ENCODE measurements around the gene OR2W3.

Gene OR2W3

GRCh38 chr1:247895163-247895637, at the start of gene OR2W3:
Gene OR2W3, plus strand, starts transcription at chr1:247895587. Its CDS starts 0 bp downstream, at chr1:247895587.
- DNase-seq (ENCODE audit: low read depth) = no peak

- no peak for DNase-seq (ENCODE audit: low read depth)
Observed at GRCh38 chr1:247845693-247846017, 49.7 kb upstream of the OR2W3 start.

- no peak for DNase-seq (ENCODE audit: low read depth)
Observed at GRCh38 chr1:247848346-247848745, 47.0 kb upstream of the OR2W3 start.

GRCh38 chr1:247849616-247850015, 45.8 kb upstream of the OR2W3 start:
- no peak for DNase-seq (ENCODE audit: low read depth)

GRCh38 chr1:247854899-247855545, 40.4 kb upstream of the OR2W3 start:
- no peak for DNase-seq (ENCODE audit: low read depth)

- DNase-seq (ENCODE audit: low read depth) = no peak
Observed at GRCh38 chr1:247855911-247856310, 39.5 kb upstream of the OR2W3 start.

GRCh38 chr1:247857069-247857984, 38.1 kb upstream of the OR2W3 start, which contains the start of gene TRIM58:
Gene TRIM58, plus strand, starts transcription at chr1:247857187. Its CDS starts 60 bp downstream, at chr1:247857247.
- DNase-seq (ENCODE audit: low read depth) = no peak

GRCh38 chr1:247857985-247858619, 37.3 kb upstream of the OR2W3 start:
- DNase-seq (ENCODE audit: low read depth) = no peak

- no peak for DNase-seq (ENCODE audit: low read depth)
Observed at GRCh38 chr1:247862756-247863155, 32.6 kb upstream of the OR2W3 start.

- DNase-seq (ENCODE audit: low read depth) = no peak
Observed at GRCh38 chr1:247864644-247865043, 30.7 kb upstream of the OR2W3 start.

GRCh38 chr1:247865416-247865815, 30.0 kb upstream of the OR2W3 start:
- DNase-seq (ENCODE audit: low read depth) = no peak

- DNase-seq (ENCODE audit: low read depth) = no peak
Observed at GRCh38 chr1:247883346-247883745, 12.0 kb upstream of the OR2W3 start.

GRCh38 chr1:247884797-247885413, 10.5 kb upstream of the OR2W3 start:
- DNase-seq (ENCODE audit: low read depth) = no peak

- no peak for DNase-seq (ENCODE audit: low read depth)
Observed at GRCh38 chr1:247895976-247896375, 589 bp downstream of the OR2W3 start.

GRCh38 chr1:247904122-247904521, 8.7 kb downstream of the OR2W3 start:
- DNase-seq (ENCODE audit: low read depth) = no peak

GRCh38 chr1:247905181-247905580, 9.8 kb downstream of the OR2W3 start:
- no peak for DNase-seq (ENCODE audit: low read depth)

GRCh38 chr1:247905910-247906503, 10.6 kb downstream of the OR2W3 start:
- DNase-seq (ENCODE audit: low read depth) = no peak

- DNase-seq (ENCODE audit: low read depth) = no peak
Observed at GRCh38 chr1:247906504-247907047, 11.2 kb downstream of the OR2W3 start.

- no peak for DNase-seq (ENCODE audit: low read depth)
Observed at GRCh38 chr1:247908766-247909165, 13.4 kb downstream of the OR2W3 start.

GRCh38 chr1:247913786-247914185, 18.4 kb downstream of the OR2W3 start:
- DNase-seq (ENCODE audit: low read depth) = no peak

- no peak for DNase-seq (ENCODE audit: low read depth)
Observed at GRCh38 chr1:247914941-247915662, 19.7 kb downstream of the OR2W3 start.

Measured in activated gamma-delta T cell treated with anti-CD3 and anti-CD28 coated beads, Interleukin-2, amount 50 U/mL, for 16 hours (primary cell).